GM08714 (cell line): ENCODE data around the gene RAP1GAP2.
"Not testable (repeated sequence)": the region's sequence is repeated elsewhere in the genome, so short reads cannot be mapped to it uniquely, and the experiment has no call there.

Experiments
- H3K4me3 ChIP-seq: fragments of 200-500 bp; sonication (Bioruptor generic); 2 replicates; pipeline ENCODE4 v1.5.1; 2014; ENCODE audit warnings: mild to moderate bottlenecking, low read length, inconsistent platforms
- ZNF274 ChIP-seq: IDR thresholded peaks from 2 replicates; pipeline ENCODE4 v1.6.1; 2012; ENCODE audit warnings: mild to moderate bottlenecking, low read depth, low read length

Gene RAP1GAP2

GRCh38 chr17:2980904-2981246 lies 184.6 kb downstream of the RAP1GAP2 start:
- no peak for TF ChIP-seq ZNF274
- H3K4me3 ChIP-seq = no peak overlapping the region

GRCh38 chr17:2981325-2981724 lies 185.1 kb downstream of the RAP1GAP2 start:
- no peak overlapping the region for H3K4me3 ChIP-seq
- no peak for TF ChIP-seq ZNF274

- no peak for TF ChIP-seq ZNF274
- H3K4me3 ChIP-seq = no peak overlapping the region
These were observed 186.6 kb downstream of the RAP1GAP2 start for GRCh38 chr17:2982854-2983253.

- TF ChIP-seq ZNF274 = no peak
- H3K4me3 ChIP-seq = no peak overlapping the region
These were observed 187.0 kb downstream of the RAP1GAP2 start for GRCh38 chr17:2983255-2983654.

- TF ChIP-seq ZNF274 = no peak
- H3K4me3 ChIP-seq = no peak overlapping the region
These were observed 189.1 kb downstream of the RAP1GAP2 start for GRCh38 chr17:2985318-2985717.

GRCh38 chr17:2986925-2987324 lies 190.7 kb downstream of the RAP1GAP2 start:
- H3K4me3 ChIP-seq = no peak overlapping the region

GRCh38 chr17:2989396-2989795 lies 193.2 kb downstream of the RAP1GAP2 start:
- H3K4me3 ChIP-seq = not testable (repeated sequence)

More at GRCh38 chr17:2986925-2987324, 190.7 kb downstream of the RAP1GAP2 start:
- no peak for TF ChIP-seq ZNF274

- TF ChIP-seq ZNF274 = no peak
- H3K4me3 ChIP-seq = no peak overlapping the region
These were observed 193.6 kb downstream of the RAP1GAP2 start for GRCh38 chr17:2989855-2990254.

GRCh38 chr17:2990396-2990795 lies 194.2 kb downstream of the RAP1GAP2 start:
- TF ChIP-seq ZNF274 = no peak
- H3K4me3 ChIP-seq = no peak overlapping the region

GRCh38 chr17:2991396-2992180 lies 195.3 kb downstream of the RAP1GAP2 start:
- not testable (repeated sequence) for H3K4me3 ChIP-seq

GRCh38 chr17:2994441-2994840 lies 198.2 kb downstream of the RAP1GAP2 start:
- no peak for TF ChIP-seq ZNF274
- no peak overlapping the region for H3K4me3 ChIP-seq

GRCh38 chr17:2995377-2995776 lies 199.1 kb downstream of the RAP1GAP2 start:
- no peak for TF ChIP-seq ZNF274

GRCh38 chr17:2995886-2996809 lies 199.9 kb downstream of the RAP1GAP2 start:
- no peak for TF ChIP-seq ZNF274
- no peak overlapping the region for H3K4me3 ChIP-seq

More at GRCh38 chr17:2995377-2995776, 199.1 kb downstream of the RAP1GAP2 start:
- no peak overlapping the region for H3K4me3 ChIP-seq

GRCh38 chr17:2996810-2997670 lies 200.8 kb downstream of the RAP1GAP2 start:
- TF ChIP-seq ZNF274 = no peak
- H3K4me3 ChIP-seq = no peak overlapping the region

- H3K4me3 ChIP-seq = not testable (repeated sequence)
These were observed 202.2 kb downstream of the RAP1GAP2 start for GRCh38 chr17:2998469-2998901.
